ENCODE measurements around the gene CNTFR. TPM values are rescaled to one million over a fixed set of nuclear protein-coding genes. Genes with fewer than 3 reads are reported as not detected.

The CNTFR gene
- total RNA-seq, 1 experiment from 2014 or later, result 0.39 TPM

GRCh38 chr9:34568774-34569173, 20.8 kb downstream of the CNTFR start:
- POLR2A ChIA-PET, result no interaction called here
- no peak overlapping the region for H3K27ac Mint-ChIP-seq (ENCODE audit: unreplicated experiment)
- H3K4me3 ChIP-seq (ENCODE audit: low read depth, low read length), result no peak overlapping the region
- H3K4me3 Mint-ChIP-seq (ENCODE audit: unreplicated experiment), result no peak overlapping the region
- no peaks in the 10 kb centered on the region; the same call in 1 of the 2 replicates for H3K27me3 ChIP-seq (replicated peaks; ENCODE audit: control insufficient read depth, insufficient read depth, low read length)
- CTCF ChIA-PET, result no interaction called here
- H3K4me1 ChIP-seq, result no peaks in the 10 kb centered on the region
- intact Hi-C loops (cut with micrococcal nuclease; ENCODE audit: unreplicated experiment), result no loop called here
- no peaks in the 10 kb centered on the region for H3K36me3 ChIP-seq (ENCODE audit: control insufficient read depth, insufficient read depth, low read length)
- no peaks in the 10 kb centered on the region for H3K9me3 Mint-ChIP-seq (ENCODE audit: unreplicated experiment)
- no peak for DNase-seq
- H3K9me3 ChIP-seq, result no peaks in the 10 kb centered on the region
- no peaks in the 10 kb centered on the region for H3K36me3 Mint-ChIP-seq (ENCODE audit: insufficient read depth, unreplicated experiment)
- no peak for TF ChIP-seq CTCF (IDR thresholded peaks at IDR 0.05; ENCODE audit: insufficient read depth in 1 of 2, low read depth in 1 of 2, low read length in 1 of 2, severe bottlenecking in 1 of 2, unreplicated experiment in 1 of 2)
- H3K4me1 Mint-ChIP-seq (ENCODE audit: low read depth, unreplicated experiment), result no peaks in the 10 kb centered on the region
- H3K27me3 Mint-ChIP-seq (ENCODE audit: insufficient read depth, unreplicated experiment), result peaks cover 6% of the 10 kb centered on the region
- BruUV-seq (replicated peaks), result no TSS peak

DNA sequence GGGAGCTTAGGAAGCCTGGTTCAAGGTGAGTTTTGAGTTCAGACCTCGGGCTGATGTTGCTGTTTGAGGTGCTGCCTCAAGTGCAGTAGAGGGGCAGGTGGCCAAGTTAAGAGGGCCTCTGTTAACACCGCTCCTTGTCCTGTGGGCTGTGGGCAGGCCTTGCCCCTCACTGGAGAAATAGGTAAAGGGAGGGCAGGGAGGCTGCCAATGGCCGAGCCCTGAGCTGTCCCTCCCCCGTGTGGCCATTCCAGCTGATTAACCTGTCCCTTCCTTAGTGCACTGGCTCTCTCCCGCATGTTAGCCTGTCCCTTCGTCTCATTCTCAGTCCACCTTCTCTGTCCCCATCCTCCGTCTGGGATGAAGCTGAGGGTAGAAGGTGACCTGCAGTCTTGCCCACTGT, 21.4 kb downstream of the CNTFR start:
- ChIA-PET CTCF (no interaction called here), POLR2A (no interaction called here)
- no peak for TF ChIP-seq CTCF (IDR thresholded peaks at IDR 0.05; ENCODE audit: insufficient read depth in 1 of 2, low read depth in 1 of 2, low read length in 1 of 2, severe bottlenecking in 1 of 2, unreplicated experiment in 1 of 2)
- Histone ChIP-seq H3K4me1 (no peaks in the 10 kb centered on the region), H3K9me3 (no peaks in the 10 kb centered on the region), H3K4me3 (ENCODE audit: low read depth, low read length) (no peak overlapping the region), H3K27me3 (replicated peaks; ENCODE audit: control insufficient read depth, insufficient read depth, low read length) (no peaks in the 10 kb centered on the region; the same call in 1 of the 2 replicates), H3K36me3 (ENCODE audit: control insufficient read depth, insufficient read depth, low read length) (no peaks in the 10 kb centered on the region)
- no peaks in the 10 kb centered on the region for H3K4me1 Mint-ChIP-seq (ENCODE audit: low read depth, unreplicated experiment)
- peaks cover 6% of the 10 kb centered on the region for H3K27me3 Mint-ChIP-seq (ENCODE audit: insufficient read depth, unreplicated experiment)
- no TSS peak for BruUV-seq (replicated peaks)
- peaks cover under 1% of the 10 kb centered on the region for H3K9me3 Mint-ChIP-seq (ENCODE audit: unreplicated experiment)
- intact Hi-C loops (cut with micrococcal nuclease; ENCODE audit: unreplicated experiment), result no loop called here
- no peak for DNase-seq
- no peaks in the 10 kb centered on the region for H3K36me3 Mint-ChIP-seq (ENCODE audit: insufficient read depth, unreplicated experiment)
- H3K4me3 Mint-ChIP-seq (ENCODE audit: unreplicated experiment), result no peak overlapping the region
- H3K27ac Mint-ChIP-seq (ENCODE audit: unreplicated experiment), result no peak overlapping the region

- no peaks in the 10 kb centered on the region for H3K36me3 Mint-ChIP-seq (ENCODE audit: insufficient read depth, unreplicated experiment)
- Histone ChIP-seq H3K4me1 (no peaks in the 10 kb centered on the region), H3K36me3 (ENCODE audit: control insufficient read depth, insufficient read depth, low read length) (no peaks in the 10 kb centered on the region), H3K9me3 (no peaks in the 10 kb centered on the region), H3K27me3 (replicated peaks; ENCODE audit: control insufficient read depth, insufficient read depth, low read length) (no peaks in the 10 kb centered on the region; the same call in 1 of the 2 replicates), H3K4me3 (ENCODE audit: low read depth, low read length) (no peak overlapping the region)
- no peak for TF ChIP-seq CTCF (IDR thresholded peaks at IDR 0.05; ENCODE audit: insufficient read depth in 1 of 2, low read depth in 1 of 2, low read length in 1 of 2, severe bottlenecking in 1 of 2, unreplicated experiment in 1 of 2)
- H3K9me3 Mint-ChIP-seq (ENCODE audit: unreplicated experiment), result peaks cover 8% of the 10 kb centered on the region
- no peak overlapping the region for H3K27ac Mint-ChIP-seq (ENCODE audit: unreplicated experiment)
- H3K4me3 Mint-ChIP-seq (ENCODE audit: unreplicated experiment), result no peak overlapping the region
- no TSS peak for BruUV-seq (replicated peaks)
- peaks cover 10% of the 10 kb centered on the region for H3K27me3 Mint-ChIP-seq (ENCODE audit: insufficient read depth, unreplicated experiment)
- H3K4me1 Mint-ChIP-seq (ENCODE audit: low read depth, unreplicated experiment), result no peaks in the 10 kb centered on the region
- DNase-seq, result no peak
- ChIA-PET CTCF (no interaction called here), POLR2A (no interaction called here)
- intact Hi-C loops (cut with micrococcal nuclease; ENCODE audit: unreplicated experiment), result no loop called here
Measured at GRCh38 chr9:34566972-34567371, 22.6 kb downstream of the CNTFR start.

Measured in Caco-2 (cell line).